Liver (tissue), 3 donors: ENCODE results near the gene MAL.

ENCODE experiments used
- JUND ChIP-seq, 2 donors: IDR thresholded peaks; 2 replicates each; pipeline ENCODE4 v1.6.1; 2016; ENCODE audit warnings: antibody characterized with exemption in 2 of 2
- MAX ChIP-seq: IDR thresholded peaks from 2 replicates; pipeline ENCODE4 v1.6.1; 2016; ENCODE audit warnings: antibody characterized with exemption
- NR2F2 ChIP-seq: IDR thresholded peaks from 2 replicates; pipeline ENCODE4 v1.6.1; 2016; ENCODE audit warnings: antibody characterized with exemption
- YY1 ChIP-seq: IDR thresholded peaks from 2 replicates; pipeline ENCODE4 v1.6.1; 2016; ENCODE audit warnings: antibody characterized with exemption, mild to moderate bottlenecking
- TF ChIP-seq, protein P1 (sequence below): fragments of 150-350 bp; IDR thresholded peaks from 2 replicates; pipeline ENCODE4 v1.5.1; 2017; ENCODE audit warnings: improper control_type of control experiment, low read depth, low read length; ENCODE audit not compliant: missing input control
- donor health status: healthy.
- donor health status: healthy.

- TF ChIP-seq JUND (IDR thresholded peaks at IDR 0.05) (no peak), MAX (no peak), NR2F2 (no peak), YY1 (no peak)
- TF ChIP-seq, protein P1, sequence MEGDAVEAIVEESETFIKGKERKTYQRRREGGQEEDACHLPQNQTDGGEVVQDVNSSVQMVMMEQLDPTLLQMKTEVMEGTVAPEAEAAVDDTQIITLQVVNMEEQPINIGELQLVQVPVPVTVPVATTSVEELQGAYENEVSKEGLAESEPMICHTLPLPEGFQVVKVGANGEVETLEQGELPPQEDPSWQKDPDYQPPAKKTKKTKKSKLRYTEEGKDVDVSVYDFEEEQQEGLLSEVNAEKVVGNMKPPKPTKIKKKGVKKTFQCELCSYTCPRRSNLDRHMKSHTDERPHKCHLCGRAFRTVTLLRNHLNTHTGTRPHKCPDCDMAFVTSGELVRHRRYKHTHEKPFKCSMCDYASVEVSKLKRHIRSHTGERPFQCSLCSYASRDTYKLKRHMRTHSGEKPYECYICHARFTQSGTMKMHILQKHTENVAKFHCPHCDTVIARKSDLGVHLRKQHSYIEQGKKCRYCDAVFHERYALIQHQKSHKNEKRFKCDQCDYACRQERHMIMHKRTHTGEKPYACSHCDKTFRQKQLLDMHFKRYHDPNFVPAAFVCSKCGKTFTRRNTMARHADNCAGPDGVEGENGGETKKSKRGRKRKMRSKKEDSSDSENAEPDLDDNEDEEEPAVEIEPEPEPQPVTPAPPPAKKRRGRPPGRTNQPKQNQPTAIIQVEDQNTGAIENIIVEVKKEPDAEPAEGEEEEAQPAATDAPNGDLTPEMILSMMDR = no peak
These were observed 7.5 kb downstream of the MAL start for GRCh38 chr2:95032868-95033603.
